GM19395 (cell line): Measurements from ENCODE around the gene NEMF.
A peak's percentile ranks its signal among the peaks of the same experiment; 100 is the strongest.
"Not testable (repeated sequence)": the region's sequence is repeated elsewhere in the genome, so short reads cannot be mapped to it uniquely, and the experiment has no call there.

Experiments
- ATAC-seq: cut with Tn5 transposase; IDR thresholded peaks from one replicate; pipeline ENCODE4 v1.9.1; 2021; ENCODE audit warnings: mild to moderate bottlenecking, moderate library complexity; ENCODE audit not compliant: unreplicated experiment

Gene NEMF

GRCh38 chr14:49852301-49853157 lies at the start of gene NEMF:
Gene NEMF (minus strand): TSS chr14:49852788. CDS start chr14:49852753, 35 bp downstream.
- peak; percentile 89 for ATAC-seq

- no peak for ATAC-seq
Measured at GRCh38 chr14:49900973-49901372, 48.4 kb upstream of the NEMF start.

GRCh38 chr14:49898485-49898884 lies 45.9 kb upstream of the NEMF start:
- ATAC-seq = no peak

GRCh38 chr14:49897965-49898364 lies 45.4 kb upstream of the NEMF start:
- ATAC-seq = no peak

GRCh38 chr14:49897414-49897813 lies 44.8 kb upstream of the NEMF start:
- ATAC-seq = no peak

GRCh38 chr14:49896966-49897365 lies 44.4 kb upstream of the NEMF start:
- ATAC-seq = no peak

- not testable (repeated sequence) for ATAC-seq
Measured at GRCh38 chr14:49896272-49896671, 43.7 kb upstream of the NEMF start.

GRCh38 chr14:49895480-49895879 lies 42.9 kb upstream of the NEMF start:
- ATAC-seq = no peak

GRCh38 chr14:49894214-49895107 lies 41.9 kb upstream of the NEMF start:
- ATAC-seq = not testable (repeated sequence)

GRCh38 chr14:49893309-49894213 lies 41.0 kb upstream of the NEMF start:
- peak; percentile 48 for ATAC-seq

GRCh38 chr14:49892636-49893308 lies 40.2 kb upstream of the NEMF start, which contains the start of gene ARF6:
Gene ARF6 (plus strand): TSS chr14:49893082. CDS start chr14:49893737, 655 bp downstream.
- peak; percentile 81 for ATAC-seq

- peak; percentile 47 for ATAC-seq
Measured at GRCh38 chr14:49892301-49892635, 39.7 kb upstream of the NEMF start.

- ATAC-seq = no peak
Measured at GRCh38 chr14:49888293-49888692, 35.7 kb upstream of the NEMF start.

- ATAC-seq = no peak
Measured at GRCh38 chr14:49886523-49886922, 33.9 kb upstream of the NEMF start.

- ATAC-seq = no peak
Measured at GRCh38 chr14:49882826-49883694, 30.5 kb upstream of the NEMF start.

GRCh38 chr14:49881350-49882001 lies 28.9 kb upstream of the NEMF start:
- no peak for ATAC-seq

GRCh38 chr14:49880267-49881064 lies 27.9 kb upstream of the NEMF start:
- ATAC-seq = no peak
